HG03469 (cell line): ENCODE measurements around the gene FRY.

ENCODE experiments used
- ATAC-seq: cut with Tn5 transposase; IDR thresholded peaks from one replicate; pipeline ENCODE4 v1.9.1; 2021; ENCODE audit warnings: mild to moderate bottlenecking, moderate library complexity, moderate number of reproducible peaks; ENCODE audit not compliant: unreplicated experiment

The FRY gene

GRCh38 chr13:32125751-32126150, 94.2 kb downstream of the FRY start:
- no peak for ATAC-seq

DNA sequence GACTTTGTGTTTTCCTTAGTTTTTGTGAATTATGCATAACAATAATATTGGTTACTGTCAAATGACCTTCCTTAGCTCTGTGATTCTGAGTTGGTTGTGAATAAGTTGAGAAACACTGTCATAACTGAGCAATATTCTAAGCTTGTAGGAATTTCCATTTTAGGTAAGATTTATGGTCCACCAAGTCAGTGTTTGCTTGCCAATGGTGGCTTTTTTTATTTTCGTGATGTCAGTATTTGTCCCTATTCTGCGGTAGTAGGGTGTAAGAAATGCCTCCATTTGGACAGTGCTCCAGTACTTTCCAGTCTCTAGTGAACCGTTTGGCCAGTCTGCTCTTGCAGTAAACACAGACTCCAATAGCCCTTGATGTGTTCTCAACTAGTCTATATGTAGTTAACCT, 94.7 kb downstream of the FRY start:
- ATAC-seq: no peak

DNA sequence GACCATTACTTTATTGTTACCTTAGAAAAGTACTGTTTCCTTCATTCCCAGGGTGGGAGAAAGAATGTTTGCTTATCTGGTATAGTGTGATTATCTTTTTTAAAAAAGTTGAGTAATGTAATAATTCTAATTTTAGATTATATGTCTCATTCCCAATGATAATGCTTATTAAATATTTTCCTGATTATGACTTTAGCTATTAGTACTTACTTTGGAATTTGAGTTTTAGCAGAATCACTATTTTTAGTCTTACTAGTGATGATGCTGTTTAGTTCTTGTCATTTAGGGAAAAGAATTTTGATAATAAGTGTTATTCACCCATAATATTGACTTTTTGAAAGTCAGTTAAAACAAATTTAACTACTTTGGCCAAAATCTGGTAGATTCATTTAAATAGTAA, 95.2 kb downstream of the FRY start:
- no peak for ATAC-seq

DNA sequence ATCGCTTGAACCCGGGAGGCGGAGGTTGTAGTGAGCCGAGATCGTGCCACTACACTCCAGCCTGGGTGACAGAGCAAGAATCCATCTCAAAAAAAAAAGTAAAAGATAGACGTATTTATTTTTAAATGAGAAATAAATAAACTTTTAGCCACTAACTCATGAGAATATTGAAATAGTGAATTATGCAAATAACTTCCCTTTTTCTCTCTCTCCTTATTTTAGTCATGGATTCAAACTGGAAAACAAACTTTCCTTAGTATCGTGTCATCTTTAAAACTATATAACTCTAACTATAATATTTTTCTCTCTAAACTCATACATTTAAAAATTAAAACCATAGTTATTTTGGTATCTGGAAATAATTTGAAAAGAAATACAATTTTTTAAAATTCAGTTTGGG, 96.1 kb downstream of the FRY start:
- no peak for ATAC-seq

DNA sequence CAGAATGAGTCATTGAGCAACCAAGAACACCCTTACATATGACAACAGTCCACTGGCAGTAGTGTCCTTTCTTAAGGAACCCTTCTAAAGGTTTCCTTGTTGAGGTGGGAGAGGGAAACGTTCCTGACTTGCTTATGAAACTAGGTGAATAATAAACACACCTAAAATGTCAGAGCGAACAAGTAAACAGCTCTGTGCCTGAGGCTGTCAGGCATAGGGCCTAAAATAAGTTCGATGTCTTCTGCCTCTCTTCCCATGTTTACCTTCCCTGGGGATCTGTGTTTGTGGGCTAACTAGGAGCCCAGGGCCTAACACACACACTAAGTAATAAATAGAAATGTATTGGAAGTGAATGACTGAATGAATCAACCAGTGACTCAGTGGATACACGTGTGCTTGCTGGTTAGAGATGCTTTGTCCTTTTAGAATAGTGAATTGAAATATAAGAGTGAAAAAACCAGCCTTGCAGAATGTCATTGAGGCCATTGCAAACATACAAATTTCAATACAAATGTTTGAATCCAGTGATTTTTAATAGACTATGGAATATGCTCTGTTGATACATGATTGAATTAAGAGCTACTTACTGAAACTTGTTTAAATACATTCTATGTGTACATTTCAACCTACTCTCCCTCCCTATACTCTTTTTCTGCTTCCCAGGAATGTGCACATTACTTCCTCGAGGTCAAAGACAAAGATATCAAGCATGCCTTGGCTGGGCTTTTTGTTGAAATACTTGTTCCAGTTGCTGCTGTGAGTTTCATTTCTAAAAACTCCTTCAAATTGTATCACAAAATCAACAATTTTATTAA, 102.9 kb downstream of the FRY start:
- ATAC-seq: no peak

GRCh38 chr13:32135056-32135390, 103.4 kb downstream of the FRY start:
- no peak for ATAC-seq

DNA sequence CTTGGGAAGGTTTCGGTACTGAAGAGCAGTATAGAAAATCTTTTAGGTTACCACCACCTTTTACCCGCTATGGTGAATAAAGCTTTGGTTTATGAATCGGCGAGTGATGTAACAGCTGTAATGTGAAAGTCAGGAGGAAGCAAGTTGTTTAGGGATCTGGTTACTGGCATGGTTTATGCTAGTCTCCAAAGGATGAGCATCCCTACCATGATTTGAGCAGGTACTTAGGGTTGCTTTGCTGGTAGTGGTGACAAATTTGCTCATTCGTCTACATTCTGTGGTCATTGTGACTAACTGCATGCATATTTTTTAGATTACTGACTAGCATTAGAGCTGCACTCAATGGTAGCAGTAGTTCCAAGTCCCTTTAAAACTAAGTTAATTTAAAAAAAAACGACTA, 104.1 kb downstream of the FRY start:
- ATAC-seq: no peak

DNA sequence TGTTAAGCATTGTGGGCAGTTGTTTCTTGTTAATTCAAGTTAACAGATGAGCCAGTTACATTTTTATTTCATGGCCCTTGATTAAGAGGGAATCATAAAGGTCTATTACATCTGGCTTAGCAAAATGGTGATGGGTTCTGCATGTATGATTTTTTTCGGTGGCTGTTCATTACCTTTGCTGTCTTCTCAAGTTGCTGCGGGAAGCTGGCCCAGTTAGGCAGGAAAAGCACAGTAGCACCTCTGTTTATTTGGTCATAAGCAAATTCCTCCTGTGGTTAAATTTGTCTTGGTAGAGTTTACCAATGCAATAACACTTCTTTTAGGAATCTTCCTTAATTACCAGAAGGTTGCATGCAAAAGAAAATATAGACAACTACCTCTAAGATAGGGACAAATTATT, 104.5 kb downstream of the FRY start:
- no peak for ATAC-seq

DNA sequence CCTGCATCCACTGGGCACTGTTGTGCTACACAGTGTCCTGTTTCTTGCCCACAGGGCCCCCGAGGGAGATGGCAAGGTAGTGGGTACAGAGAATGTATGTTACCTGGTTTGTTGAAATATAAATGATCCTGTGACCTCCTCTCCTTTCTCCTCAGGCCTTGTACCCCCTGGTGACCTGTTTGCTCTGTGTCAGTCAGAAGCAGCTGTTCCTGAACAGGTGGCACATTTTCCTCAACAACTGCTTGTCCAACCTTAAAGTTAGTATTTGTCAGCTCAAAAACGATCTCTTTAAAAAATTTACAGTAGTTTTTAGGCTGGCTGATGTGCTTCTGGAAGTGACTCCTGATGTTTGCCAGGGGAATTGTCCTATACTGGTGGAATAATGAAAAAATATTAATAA, 105.1 kb downstream of the FRY start:
- ATAC-seq: no peak

DNA sequence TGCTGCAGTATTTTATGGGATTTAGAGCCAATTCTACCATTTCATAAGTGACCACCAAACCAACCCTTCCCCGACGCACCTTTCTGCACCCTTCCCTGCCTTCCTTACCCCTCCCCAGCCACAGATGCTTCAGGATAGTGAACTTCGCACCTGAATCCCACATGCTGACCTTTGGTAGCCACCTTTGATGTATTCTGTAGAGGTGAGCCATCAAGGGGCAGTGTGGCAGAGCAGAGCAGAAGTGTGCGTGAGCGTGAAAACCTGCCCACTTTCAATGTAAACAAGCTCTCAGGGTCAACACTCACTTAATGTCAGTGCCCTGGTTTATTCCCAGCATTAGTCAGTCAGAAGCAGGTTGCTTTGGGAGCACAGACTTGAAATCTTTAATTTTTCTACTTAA, 107.7 kb downstream of the FRY start:
- ATAC-seq: no peak

DNA sequence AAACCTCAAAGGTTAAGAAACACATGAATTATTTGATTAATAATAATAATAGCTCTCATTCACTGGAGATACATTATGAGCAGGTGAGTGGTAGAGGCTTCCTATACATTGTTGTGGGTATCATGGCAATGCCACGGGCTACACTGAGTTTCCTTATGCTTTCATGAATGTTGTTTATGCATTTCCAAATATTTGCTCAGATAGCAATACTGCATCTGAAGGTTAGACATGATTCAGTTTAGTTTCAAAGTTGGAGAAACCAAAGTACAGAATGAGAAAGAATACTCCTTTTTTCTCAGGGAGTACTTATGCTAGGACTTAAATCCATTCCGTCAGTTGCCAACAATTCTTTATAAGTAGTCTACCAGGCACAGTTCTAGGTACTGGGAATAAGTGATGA, 108.5 kb downstream of the FRY start:
- no peak for ATAC-seq

DNA sequence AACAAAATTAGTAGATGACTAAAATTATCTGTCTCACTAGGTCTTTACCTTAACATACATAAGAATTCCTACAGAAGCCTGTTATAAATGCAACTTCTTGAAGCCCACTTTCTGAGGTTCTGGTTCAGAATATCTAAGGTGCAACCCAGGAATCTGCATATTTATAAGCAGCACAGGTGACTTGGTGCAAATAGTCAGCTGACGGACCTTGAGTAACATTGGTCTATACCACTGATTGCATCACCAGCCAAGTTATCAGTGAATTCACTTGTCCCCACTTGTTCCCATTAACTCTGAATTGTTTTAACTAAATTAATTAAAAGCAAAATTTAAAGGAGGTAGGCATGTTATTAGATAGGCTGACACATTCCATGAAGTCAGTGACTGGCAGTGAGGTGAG, 109.9 kb downstream of the FRY start:
- no peak for ATAC-seq

DNA sequence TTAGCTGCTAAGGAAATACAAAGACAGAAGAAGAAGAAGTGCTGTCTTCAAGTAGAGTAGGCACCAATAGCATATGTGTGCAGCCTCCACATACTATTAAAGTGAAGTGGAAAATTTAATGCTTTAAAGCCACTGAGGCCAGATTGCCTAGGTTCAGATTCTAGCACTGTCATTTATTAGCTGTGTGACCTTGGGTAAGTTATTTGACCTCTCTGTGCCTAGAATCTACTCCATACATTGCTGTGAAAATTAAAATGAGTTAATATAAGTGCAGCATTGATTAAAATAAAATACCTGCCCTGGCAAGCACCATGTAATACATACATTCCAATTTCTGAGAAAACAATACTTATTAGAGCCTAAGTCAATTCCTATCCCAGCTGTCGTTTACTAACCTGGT, 110.5 kb downstream of the FRY start:
- no peak for ATAC-seq

DNA sequence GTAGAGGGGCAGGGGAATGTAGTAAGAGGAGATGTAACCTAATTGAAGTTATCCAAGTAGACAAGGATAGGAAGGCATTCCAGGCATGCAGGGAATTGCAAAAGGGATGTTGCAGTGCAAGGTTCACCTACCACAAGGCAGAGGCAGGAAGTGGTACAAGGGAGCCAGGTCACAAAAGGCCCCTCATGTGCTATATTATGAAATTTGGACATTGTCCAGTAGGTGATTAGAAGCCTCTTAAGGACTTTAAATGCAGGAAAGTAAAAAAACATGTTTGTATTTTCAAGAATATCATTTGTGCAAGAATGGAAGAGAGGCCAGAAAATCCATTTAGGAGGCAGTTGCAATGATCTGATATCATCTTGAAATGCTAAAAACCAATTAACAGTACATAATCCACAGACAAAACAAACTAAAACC, 111.4 kb downstream of the FRY start:
- ATAC-seq: no peak

DNA sequence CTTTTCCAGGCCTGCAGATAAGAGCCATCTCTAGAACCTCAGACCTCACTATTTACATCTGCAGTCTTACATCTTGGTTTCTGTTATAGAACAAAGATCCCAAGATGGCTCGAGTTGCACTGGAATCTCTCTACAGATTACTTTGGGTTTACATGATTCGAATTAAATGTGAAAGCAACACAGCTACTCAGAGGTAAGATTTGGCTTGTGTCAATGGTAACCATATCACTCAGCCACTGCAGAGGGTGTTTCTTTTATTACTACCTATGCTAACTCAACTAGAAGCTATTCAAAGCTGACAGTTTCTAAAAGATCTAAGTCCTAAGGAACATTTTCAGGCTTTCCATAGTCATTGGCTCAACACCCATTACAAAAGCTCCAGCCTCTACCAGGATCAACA, 115.6 kb downstream of the FRY start:
- ATAC-seq: no peak

DNA sequence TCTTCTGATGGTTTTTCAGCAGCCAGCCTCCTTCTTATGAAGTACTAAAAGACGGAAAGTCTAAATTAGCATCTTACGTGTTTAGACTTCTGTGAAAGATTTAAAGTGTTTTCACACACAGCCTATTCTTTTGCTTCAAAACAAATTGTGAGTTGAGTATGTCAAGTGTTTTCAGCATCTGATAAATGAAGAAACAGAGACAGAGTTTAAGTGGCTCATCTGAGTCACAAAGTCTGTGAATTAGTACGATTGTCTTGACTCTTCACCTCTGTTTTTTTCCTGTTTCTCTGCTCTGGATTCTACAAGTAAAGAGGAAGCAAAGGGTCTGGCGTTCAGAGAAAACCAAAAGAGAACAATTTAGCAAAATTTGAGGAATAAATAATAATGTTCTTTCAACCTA, 116.4 kb downstream of the FRY start:
- ATAC-seq: no peak

GRCh38 chr13:32150239-32150638, 118.7 kb downstream of the FRY start:
- ATAC-seq: no peak

- ATAC-seq: no peak
Observed at GRCh38 chr13:32150794-32151193, 119.2 kb downstream of the FRY start.

GRCh38 chr13:32151240-32151639, 119.7 kb downstream of the FRY start:
- no peak for ATAC-seq

- ATAC-seq: no peak
Observed at GRCh38 chr13:32153056-32153455, 121.5 kb downstream of the FRY start.

GRCh38 chr13:32159137-32159869, 127.7 kb downstream of the FRY start:
- ATAC-seq: no peak

GRCh38 chr13:32162395-32163005, 130.9 kb downstream of the FRY start:
- ATAC-seq: no peak
